HG03095 (cell line): ENCODE data around the gene PIK3R5.
"Not testable (repeated sequence)": the region's sequence is repeated elsewhere in the genome, so short reads cannot be mapped to it uniquely, and the experiment has no call there.

Experiments
- ATAC-seq: cut with Tn5 transposase; IDR thresholded peaks from one replicate; pipeline ENCODE4 v1.9.1; 2021; ENCODE audit warnings: moderate library complexity; ENCODE audit not compliant: unreplicated experiment

Gene PIK3R5

GRCh38 chr17:8861495-8862181, 103.9 kb downstream of the PIK3R5 start:
- no peak for ATAC-seq

GRCh38 chr17:8859804-8860430, 105.6 kb downstream of the PIK3R5 start:
- ATAC-seq: no peak

GRCh38 chr17:8859027-8859803, 106.3 kb downstream of the PIK3R5 start:
- no peak for ATAC-seq

GRCh38 chr17:8857919-8858318, 107.6 kb downstream of the PIK3R5 start:
- peak; percentile 49 for ATAC-seq

- no peak for ATAC-seq
Measured at GRCh38 chr17:8856869-8857575, 108.5 kb downstream of the PIK3R5 start.

GRCh38 chr17:8856205-8856603, 109.3 kb downstream of the PIK3R5 start:
- ATAC-seq: not testable (repeated sequence)

GRCh38 chr17:8855477-8856204, 109.9 kb downstream of the PIK3R5 start:
- ATAC-seq: no peak

- no peak for ATAC-seq
Measured at GRCh38 chr17:8851600-8851999, 113.9 kb downstream of the PIK3R5 start.

- no peak for ATAC-seq
Measured at GRCh38 chr17:8849311-8850041, 116.0 kb downstream of the PIK3R5 start.

GRCh38 chr17:8847891-8848290, 117.6 kb downstream of the PIK3R5 start:
- ATAC-seq: no peak

GRCh38 chr17:8846768-8847211, 118.7 kb downstream of the PIK3R5 start:
- no peak for ATAC-seq

- no peak for ATAC-seq
Measured at GRCh38 chr17:8844229-8845218, 121.0 kb downstream of the PIK3R5 start.

- ATAC-seq: no peak
Measured at GRCh38 chr17:8843344-8843743, 122.2 kb downstream of the PIK3R5 start.

- no peak for ATAC-seq
Measured at GRCh38 chr17:8841844-8842243, 123.7 kb downstream of the PIK3R5 start.

GRCh38 chr17:8839410-8839935, 126.0 kb downstream of the PIK3R5 start:
- ATAC-seq: no peak

- ATAC-seq: no peak
Measured at GRCh38 chr17:8838551-8839095, 126.9 kb downstream of the PIK3R5 start.

GRCh38 chr17:8837563-8838075, 127.9 kb downstream of the PIK3R5 start:
- ATAC-seq: no peak
